Pulmonary artery endothelial cell (primary cell): ENCODE measurements around the gene CHMP2B. TPM values are rescaled to one million over a fixed set of nuclear protein-coding genes. Genes with fewer than 3 reads are reported as not detected.

Experiments used
- DNase-seq: peaks from one replicate; pipeline ENCODE4 v3.0.0-alpha.2; 2011; ENCODE audit warnings: low read depth, low spot score
- total RNA-seq: library from RNA; depleted of rRNA; stranded (reverse); fragments of >200 nt; gene quantifications from 2 replicates; pipeline ENCODE4 v1.2.3, GENCODE V29; 2014

CHMP2B gene, protein sequence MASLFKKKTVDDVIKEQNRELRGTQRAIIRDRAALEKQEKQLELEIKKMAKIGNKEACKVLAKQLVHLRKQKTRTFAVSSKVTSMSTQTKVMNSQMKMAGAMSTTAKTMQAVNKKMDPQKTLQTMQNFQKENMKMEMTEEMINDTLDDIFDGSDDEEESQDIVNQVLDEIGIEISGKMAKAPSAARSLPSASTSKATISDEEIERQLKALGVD
- total RNA-seq = 16.8 and 18.7 TPM in 2 replicates

- peak; percentile 63 for DNase-seq
These were observed at the start of gene CHMP2B for GRCh38 chr3:87227104-87227834. Gene CHMP2B, plus strand, starts transcription at chr3:87227309. Its CDS starts 214 bp downstream, at chr3:87227523.

DNA sequence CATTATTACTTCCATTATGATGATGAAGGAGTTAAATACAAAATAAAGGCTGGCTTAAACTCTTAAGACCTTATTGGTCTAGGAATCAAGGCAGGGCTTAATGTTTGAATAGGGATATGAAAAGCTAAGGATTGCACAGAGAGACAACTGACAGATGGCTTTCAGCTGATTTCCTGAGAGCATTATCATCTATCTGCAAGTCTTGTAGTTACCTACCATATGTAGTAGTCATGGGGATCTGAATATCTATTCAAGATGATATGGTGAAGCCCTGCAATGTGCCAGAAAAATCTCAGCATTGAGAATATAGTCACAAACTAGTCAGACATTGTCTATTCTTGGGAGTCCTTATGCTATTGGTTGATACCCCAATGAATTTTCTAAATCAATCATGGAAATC, 47.5 kb upstream of the CHMP2B start:
- DNase-seq = no peak

GRCh38 chr3:87181551-87181950, 45.6 kb upstream of the CHMP2B start:
- DNase-seq = no peak

GRCh38 chr3:87182023-87182422, 45.1 kb upstream of the CHMP2B start:
- no peak for DNase-seq

DNA sequence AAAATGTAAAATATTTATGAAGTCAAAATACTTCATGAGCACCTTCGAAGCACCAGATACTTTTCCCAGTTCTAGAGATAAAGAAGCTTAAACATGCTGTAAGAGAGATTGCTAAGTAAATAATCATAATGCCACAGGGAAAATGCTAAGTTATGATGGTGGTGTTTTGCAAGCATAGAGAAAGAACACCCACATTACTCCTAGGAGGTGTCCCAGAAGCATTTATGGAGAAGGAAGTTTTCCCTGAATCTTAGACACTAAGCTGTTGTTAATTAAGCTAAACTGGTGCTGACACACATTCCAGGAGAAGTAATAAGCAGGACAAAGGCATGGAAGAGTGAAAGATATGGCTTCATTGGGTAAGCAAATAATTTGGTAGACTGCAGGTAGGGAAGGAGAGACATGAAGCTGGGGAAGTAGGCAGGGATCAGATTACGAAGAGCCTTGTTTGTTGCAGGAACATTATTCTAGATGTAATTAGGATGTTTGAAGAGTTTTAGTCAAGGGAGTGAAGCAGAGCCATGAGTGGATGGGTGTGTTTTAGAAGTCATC, 40.4 kb upstream of the CHMP2B start:
- DNase-seq = no peak

DNA sequence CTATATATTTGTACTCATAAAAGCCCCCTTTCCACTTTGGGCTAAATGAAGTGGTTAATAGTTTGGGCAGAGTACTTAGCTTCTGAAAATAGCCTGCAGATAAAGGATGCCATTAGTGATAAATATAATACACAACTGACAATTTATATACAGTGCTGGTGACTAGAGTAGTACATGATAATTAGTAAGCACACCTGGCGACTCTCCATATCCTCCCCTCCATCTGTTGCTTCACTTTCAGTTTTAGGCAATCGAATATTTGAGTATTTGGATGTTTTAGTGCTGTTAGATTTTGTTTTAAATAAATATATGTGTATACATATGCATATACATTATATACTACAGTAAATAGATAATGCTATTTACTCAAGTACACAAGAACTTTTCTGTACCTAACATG, 35.9 kb upstream of the CHMP2B start:
- DNase-seq = no peak

DNA sequence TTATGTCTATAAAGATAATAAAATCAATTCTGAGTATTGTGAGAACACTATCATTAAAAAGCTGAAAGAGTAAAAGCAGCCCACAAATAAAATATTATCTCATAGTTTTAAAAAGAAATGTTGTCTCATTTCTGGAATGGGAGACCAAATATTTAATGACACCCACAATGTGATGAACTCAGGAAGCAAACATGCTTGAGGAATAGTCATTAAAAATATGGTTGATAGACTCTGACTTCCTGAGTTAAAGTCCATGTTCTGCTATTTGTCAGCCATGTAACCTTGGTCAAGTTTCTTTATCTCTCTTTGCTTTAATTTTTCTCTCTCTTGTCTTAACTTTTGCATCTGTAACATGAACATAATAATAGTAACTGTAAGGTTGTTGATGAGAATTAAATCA, 35.5 kb upstream of the CHMP2B start:
- DNase-seq = no peak

GRCh38 chr3:87196879-87197278, 30.2 kb upstream of the CHMP2B start:
- DNase-seq = no peak

- DNase-seq = no peak
These were observed 29.6 kb upstream of the CHMP2B start for GRCh38 chr3:87197531-87197930.

DNA sequence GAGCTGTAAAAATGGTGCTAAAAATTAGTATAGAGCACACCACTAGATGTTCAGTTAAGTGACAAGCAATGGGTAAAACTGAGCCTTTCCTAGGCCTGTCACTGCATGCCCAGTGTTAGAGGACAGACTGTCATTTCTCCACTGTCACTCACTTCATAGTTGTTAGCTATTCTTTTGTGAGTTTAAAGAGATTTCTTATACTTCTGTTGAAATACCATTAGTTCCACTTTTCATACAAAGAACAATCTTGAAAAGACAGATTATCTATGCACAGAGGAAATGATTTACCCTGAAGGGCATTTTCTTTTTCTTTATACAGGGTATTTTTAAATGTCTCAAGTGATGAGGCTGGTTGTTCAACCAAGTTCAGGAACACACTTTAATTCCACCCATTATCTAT, 28.3 kb upstream of the CHMP2B start:
- no peak for DNase-seq

DNA sequence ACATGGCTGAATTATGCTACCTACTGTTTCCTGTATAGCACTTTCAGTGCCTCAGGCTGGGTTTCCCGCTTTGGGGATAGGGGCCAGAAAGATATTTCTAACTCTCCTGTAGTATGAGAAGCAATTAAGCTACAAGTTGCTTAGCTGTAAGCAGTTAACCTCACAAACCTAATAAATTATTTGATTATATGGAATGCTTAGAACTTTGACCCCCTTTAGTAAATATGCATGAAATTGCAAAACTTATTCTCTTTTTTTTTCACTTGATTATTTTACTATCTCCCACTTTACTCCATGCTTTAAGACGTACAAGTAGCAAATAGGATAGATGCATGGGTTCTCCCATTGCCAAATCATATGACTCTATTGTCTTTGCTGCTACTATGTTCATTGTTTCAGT, 27.5 kb upstream of the CHMP2B start:
- DNase-seq = no peak

GRCh38 chr3:87200060-87200647, 27.0 kb upstream of the CHMP2B start:
- DNase-seq = no peak

- DNase-seq = no peak
These were observed 25.4 kb upstream of the CHMP2B start for GRCh38 chr3:87201727-87202126.

GRCh38 chr3:87203809-87204208, 23.3 kb upstream of the CHMP2B start:
- no peak for DNase-seq

DNA sequence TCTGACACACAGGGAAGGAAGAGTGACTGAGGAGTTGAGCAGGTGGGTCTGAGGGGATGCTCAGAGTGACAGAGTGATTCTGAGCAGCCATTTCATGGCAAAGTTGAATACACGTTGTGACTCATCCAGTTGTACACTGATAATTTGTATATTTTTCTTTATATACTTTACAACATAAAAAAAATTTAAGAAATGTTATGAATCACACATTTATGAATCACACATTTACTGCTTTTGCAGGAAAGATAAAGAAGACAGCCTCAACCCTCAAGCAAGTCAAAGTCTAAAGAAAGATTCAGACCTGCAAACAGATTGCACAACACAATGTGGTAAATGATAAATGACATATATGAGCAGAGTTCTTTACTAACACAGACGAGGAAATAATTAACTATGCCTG, 21.0 kb upstream of the CHMP2B start:
- no peak for DNase-seq

DNA sequence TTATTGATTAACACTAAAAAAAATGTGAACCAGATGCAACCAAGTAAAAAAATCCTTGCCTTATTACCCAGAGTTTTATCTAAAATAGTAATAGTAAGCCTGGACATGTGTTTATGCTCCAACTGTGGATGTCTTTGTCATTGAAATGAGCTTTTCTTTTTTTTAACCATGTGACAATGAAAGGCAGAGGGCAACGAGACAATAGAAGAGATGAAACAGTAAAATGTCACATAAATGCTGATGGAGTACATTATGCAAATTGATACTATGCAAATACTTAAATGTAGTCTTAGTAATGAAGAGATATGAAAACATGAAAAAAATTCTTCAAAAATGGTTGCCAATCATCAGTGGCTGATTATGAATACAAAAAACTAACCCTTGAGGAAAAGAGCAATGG, 20.5 kb upstream of the CHMP2B start:
- no peak for DNase-seq

- DNase-seq = no peak
These were observed 19.6 kb upstream of the CHMP2B start for GRCh38 chr3:87207460-87207859.

DNA sequence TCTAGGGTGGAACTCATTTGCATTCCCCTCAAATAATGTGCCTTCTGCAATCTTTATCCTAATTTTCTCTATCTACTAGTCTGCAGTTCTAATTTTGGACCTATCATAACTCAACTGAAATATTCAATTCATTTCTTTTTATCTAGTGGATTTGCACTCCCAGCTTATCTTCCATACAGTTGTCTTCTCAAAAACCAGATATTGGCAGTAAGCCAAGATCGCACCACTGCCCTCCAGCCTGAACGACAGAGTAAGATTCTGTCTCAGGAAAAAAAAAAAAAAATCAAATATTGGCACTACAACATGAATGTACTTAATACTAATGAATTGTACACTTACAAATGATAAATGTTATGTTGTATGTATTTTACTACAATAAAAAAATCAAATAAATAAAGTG, 18.0 kb upstream of the CHMP2B start:
- DNase-seq = no peak

GRCh38 chr3:87218560-87218959, 8.5 kb upstream of the CHMP2B start:
- DNase-seq = no peak

DNA sequence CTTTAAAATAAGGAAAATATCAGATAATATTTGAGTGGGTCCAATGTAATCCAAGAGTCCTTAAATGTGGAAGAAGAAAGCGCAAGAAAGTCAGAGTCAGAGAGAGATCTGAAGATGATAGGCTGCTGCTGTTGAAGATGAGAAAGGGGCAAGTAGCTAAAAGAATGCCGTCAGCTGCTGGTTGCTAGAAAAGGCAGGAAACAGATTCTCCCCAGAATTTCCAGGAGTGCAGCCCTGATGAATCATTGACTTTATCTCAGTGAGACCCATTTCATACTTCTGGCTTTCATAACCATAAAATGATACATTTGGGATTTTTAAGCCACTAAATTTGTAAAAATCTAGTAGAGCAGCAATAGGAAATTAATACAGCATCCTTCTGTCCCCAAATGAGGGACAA, 7.5 kb upstream of the CHMP2B start:
- no peak for DNase-seq

- no peak for DNase-seq
These were observed 1.4 kb upstream of the CHMP2B start for GRCh38 chr3:87225659-87226058.

GRCh38 chr3:87227835-87228144, 681 bp downstream of the CHMP2B start:
- DNase-seq = no peak

DNA sequence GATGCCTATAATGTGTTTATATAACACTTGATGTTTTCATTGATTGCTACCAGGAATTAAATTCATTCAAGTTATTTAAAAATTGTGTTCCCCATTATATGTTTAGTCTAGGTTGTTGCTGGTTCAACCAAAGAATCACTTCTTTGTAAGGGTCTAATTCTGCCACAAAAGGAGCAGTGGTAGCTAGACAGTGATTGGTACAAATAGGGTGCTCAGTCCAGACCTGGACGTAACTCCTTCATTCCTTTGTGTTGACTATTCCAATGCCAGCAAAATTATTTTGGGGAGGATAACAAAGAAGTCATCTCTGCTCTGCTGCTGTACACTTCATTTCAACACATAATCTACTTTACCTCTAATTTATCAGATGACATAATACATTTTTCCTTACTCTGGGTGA, 1.2 kb downstream of the CHMP2B start:
- no peak for DNase-seq
